Kidney epithelial cell (primary cell): ENCODE data around the gene PARP9. TPM values are rescaled to one million over a fixed set of nuclear protein-coding genes. Genes with fewer than 3 reads are reported as not detected.

ENCODE experiments used
- DNase-seq: peaks from one replicate; pipeline ENCODE4 v3.0.0-alpha.2; 2010; ENCODE audit warnings: low read depth
- H3K27me3 ChIP-seq: 2 replicates; pipeline ENCODE4 v1.6.0; 2011; ENCODE audit warnings: low read length; ENCODE audit not compliant: control insufficient read depth, insufficient read depth
- H3K36me3 ChIP-seq: 2 replicates; pipeline ENCODE4 v1.5.1; 2011; ENCODE audit warnings: low read length; ENCODE audit not compliant: control insufficient read depth, insufficient read depth
- H3K4me3 ChIP-seq: 2 replicates; pipeline ENCODE4 v1.5.1; 2011; ENCODE audit warnings: low read depth, mild to moderate bottlenecking, control low read depth, low read length
- CTCF ChIP-seq: IDR thresholded peaks from 2 replicates; pipeline ENCODE4 v1.5.1; 2011; ENCODE audit warnings: mild to moderate bottlenecking, moderate library complexity, low read length, control low read depth, inconsistent platforms; ENCODE audit not compliant: insufficient read depth, poor library complexity, severe bottlenecking
- total RNA-seq: library from RNA; depleted of rRNA; stranded (reverse); fragments of >200 nt; gene quantifications from 2 replicates; pipeline ENCODE4 v1.2.3, GENCODE V29; 2015

PARP9 gene
- total RNA-seq, 1 donor from 2014 or later: 15.8 TPM

- Histone ChIP-seq H3K36me3 (no peaks in the 10 kb centered on the region), H3K4me3 (no peak overlapping the region), H3K27me3 (no peaks in the 10 kb centered on the region)
- DNase-seq: no peak
- no peak for TF ChIP-seq CTCF
These were observed 16.4 kb upstream of the PARP9 start for GRCh38 chr3:122580470-122580869.

- H3K36me3 ChIP-seq: no peaks in the 10 kb centered on the region
- no peak for TF ChIP-seq CTCF
These were observed 14.1 kb upstream of the PARP9 start for GRCh38 chr3:122578069-122578740.

GRCh38 chr3:122577409-122578031, 13.4 kb upstream of the PARP9 start, which contains the start of gene PARP15:
Gene PARP15, plus strand, starts transcription at chr3:122577650. Its CDS starts 18 bp downstream, at chr3:122577668.
- peak; percentile 2 for TF ChIP-seq CTCF
- no peak for DNase-seq
- Histone ChIP-seq H3K36me3 (no peaks in the 10 kb centered on the region), H3K27me3 (no peaks in the 10 kb centered on the region), H3K4me3 (peak within 1 kb of the TSS; percentile 45)

More at GRCh38 chr3:122578069-122578740, 14.1 kb upstream of the PARP9 start:
- DNase-seq: no peak
- H3K4me3 ChIP-seq: no peak overlapping the region
- no peaks in the 10 kb centered on the region for H3K27me3 ChIP-seq

- no peak overlapping the region for H3K4me3 ChIP-seq
- no peak for TF ChIP-seq CTCF
- H3K36me3 ChIP-seq: no peaks in the 10 kb centered on the region
- no peak for DNase-seq
- H3K27me3 ChIP-seq: no peaks in the 10 kb centered on the region
These were observed 12.3 kb upstream of the PARP9 start for GRCh38 chr3:122576174-122576940.

GRCh38 chr3:122572940-122573412, 8.9 kb upstream of the PARP9 start:
- no peaks in the 10 kb centered on the region for H3K36me3 ChIP-seq
- no peaks in the 10 kb centered on the region for H3K27me3 ChIP-seq
- DNase-seq: no peak
- no peak overlapping the region for H3K4me3 ChIP-seq
- no peak for TF ChIP-seq CTCF
